22Rv1 (cell line): ENCODE data around the gene ZNF785.

Experiments
- H3K27ac ChIP-seq: fragments of 450-650 bp; 2 replicates; pipeline ENCODE4 v1.5.1; 2017
- CTCF ChIP-seq: fragments of 450-650 bp; IDR thresholded peaks from 2 replicates; pipeline ENCODE4 v1.5.1; 2017; ENCODE audit warnings: mild to moderate bottlenecking
- ZFX ChIP-seq: fragments of 450-650 bp; IDR thresholded peaks from 2 replicates; pipeline ENCODE4 v1.6.1; 2017; ENCODE audit warnings: antibody characterized with exemption, borderline replicate concordance

Gene ZNF785

GRCh38 chr16:30561089-30561816, 24.2 kb downstream of the ZNF785 start:
- H3K27ac ChIP-seq, result peak overlapping the region; percentile 66
- TF ChIP-seq ZFX (no peak), CTCF (no peak)

GRCh38 chr16:30559690-30560089, 25.8 kb downstream of the ZNF785 start:
- TF ChIP-seq CTCF, result no peak
- TF ChIP-seq ZFX, result no peak
- peak overlapping the region; percentile 94 for H3K27ac ChIP-seq

GRCh38 chr16:30558789-30559377, 26.6 kb downstream of the ZNF785 start:
- peak overlapping the region; percentile 94 for H3K27ac ChIP-seq
- TF ChIP-seq CTCF (no peak), ZFX (no peak)

- H3K27ac ChIP-seq, result peak within 1 kb of the TSS; percentile 94
- TF ChIP-seq CTCF (0 out of 2 replicates have a peak, but pooled peaks have one; percentile 10), ZFX (no peak)
Observed at GRCh38 chr16:30557957-30558788, 27.3 kb downstream of the ZNF785 start, which contains the start of gene ZNF764. TSS of gene ZNF764 (minus strand) at chr16:30558374. CDS start at chr16:30558182, 192 bp downstream.

GRCh38 chr16:30557707-30557956, 27.9 kb downstream of the ZNF785 start:
- TF ChIP-seq ZFX (no peak), CTCF (no peak)
- peak overlapping the region; percentile 94 for H3K27ac ChIP-seq

- TF ChIP-seq CTCF (no peak), ZFX (no peak)
Observed at GRCh38 chr16:30556125-30556473, 29.4 kb downstream of the ZNF785 start.

More at GRCh38 chr16:30556125-30556473, 29.4 kb downstream of the ZNF785 start:
- peak overlapping the region; percentile 94 for H3K27ac ChIP-seq
